SU-DHL-6 (cell line): ENCODE results near the gene OSBPL2.

Experiments used
- CTCF ChIP-seq: fragments of 200-600 bp; sonication (generic); IDR thresholded peaks from one replicate; pipeline ENCODE4 v1.5.1; 2017; ENCODE audit warnings: antibody characterized with exemption, mild to moderate bottlenecking, low read length, moderate library complexity; ENCODE audit not compliant: insufficient read depth, poor library complexity, severe bottlenecking
- EZH2phosphoT487 ChIP-seq: fragments of 200-600 bp; sonication (generic), shearing (Covaris generic); conservative IDR thresholded peaks from 2 replicates; pipeline ENCODE4 v1.6.1; 2018; ENCODE audit warnings: mild to moderate bottlenecking, antibody characterized with exemption, low read length, moderate library complexity, mixed read lengths

- TF ChIP-seq CTCF (no peak), EZH2phosphoT487 (no peak)
Observed at GRCh38 chr20:62289131-62289530, 50.8 kb downstream of the OSBPL2 start.
